GM19463 (cell line): ENCODE data around the gene LYPD8.
A peak's percentile ranks its signal among the peaks of the same experiment; 100 is the strongest.
"Not testable (repeated sequence)": the region's sequence is repeated elsewhere in the genome, so short reads cannot be mapped to it uniquely, and the experiment has no call there.

Experiments
- ATAC-seq: cut with Tn5 transposase; IDR thresholded peaks from one replicate; pipeline ENCODE4 v1.9.1; 2021; ENCODE audit warnings: mild to moderate bottlenecking, moderate library complexity; ENCODE audit not compliant: unreplicated experiment

Gene LYPD8, protein sequence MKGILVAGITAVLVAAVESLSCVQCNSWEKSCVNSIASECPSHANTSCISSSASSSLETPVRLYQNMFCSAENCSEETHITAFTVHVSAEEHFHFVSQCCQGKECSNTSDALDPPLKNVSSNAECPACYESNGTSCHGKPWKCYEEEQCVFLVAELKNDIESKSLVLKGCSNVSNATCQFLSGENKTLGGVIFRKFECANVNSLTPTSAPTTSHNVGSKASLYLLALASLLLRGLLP

GRCh38 chr1:248755517-248755916 is at the start of gene LYPD8:
Gene LYPD8, minus strand, starts transcription at chr1:248755759. Its CDS starts 4,678 bp downstream, at chr1:248751081.
- ATAC-seq, result no peak

DNA sequence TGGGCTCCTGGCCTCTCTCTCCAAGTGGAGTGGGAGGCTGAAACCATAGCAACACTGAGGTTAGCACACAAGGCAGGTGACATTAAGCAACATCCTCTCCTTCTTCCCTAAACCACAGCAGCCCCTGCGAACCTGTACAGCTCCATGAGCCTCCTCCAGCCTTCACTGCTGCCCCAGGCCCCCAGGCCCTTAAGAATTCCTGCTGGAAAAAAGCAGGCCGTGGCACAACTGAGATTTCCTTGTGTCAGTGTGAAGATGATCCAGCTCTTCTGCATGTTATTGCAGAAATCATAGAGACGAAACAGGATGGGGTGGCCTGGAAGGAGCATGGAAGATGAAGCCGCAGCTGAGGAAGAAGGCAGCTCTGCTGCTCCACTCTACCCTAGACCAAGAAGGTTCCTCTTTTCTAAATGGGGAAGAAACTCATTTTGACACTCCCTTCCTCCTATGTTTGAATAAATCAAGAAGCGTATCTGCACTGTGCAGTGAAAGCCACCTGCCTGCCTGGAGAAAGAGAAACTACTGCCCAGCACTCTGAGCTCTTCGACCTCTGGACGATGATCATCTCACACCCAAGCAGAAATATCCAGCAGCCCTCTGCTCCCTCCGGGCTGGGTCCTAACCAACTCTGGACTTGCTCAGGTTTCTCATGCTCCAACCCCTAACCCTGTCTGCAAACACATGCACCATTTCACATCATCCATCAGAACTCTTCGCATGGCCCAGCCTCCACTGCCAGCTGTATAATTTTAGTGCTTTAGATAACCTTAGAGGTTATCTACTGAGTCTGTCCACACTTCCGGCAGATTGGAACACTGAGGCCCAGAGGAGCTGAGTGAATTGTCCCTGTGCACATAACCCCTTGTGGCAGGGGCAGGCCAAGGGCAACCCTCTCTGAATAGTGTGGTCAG is 49.5 kb upstream of the LYPD8 start:
- ATAC-seq, result peak; percentile 77

DNA sequence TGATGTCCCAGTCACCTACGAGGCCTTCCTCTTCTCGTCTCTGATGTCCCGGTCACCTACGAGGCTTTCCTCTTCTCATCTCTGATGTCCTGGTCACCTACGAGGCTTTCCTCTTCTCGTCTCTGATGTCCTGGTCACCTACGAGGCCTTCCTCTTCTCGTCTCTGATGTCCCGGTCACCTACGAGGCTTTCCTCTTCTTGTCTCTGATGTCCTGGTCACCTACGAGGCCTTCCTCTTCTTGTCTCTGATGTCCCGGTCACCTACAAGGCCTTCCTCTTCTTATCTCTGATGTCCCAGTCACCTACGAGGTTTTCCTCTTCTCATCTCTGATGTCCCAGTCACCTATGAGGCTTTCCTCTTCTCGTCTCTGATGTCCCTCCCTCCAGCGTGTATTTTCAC is 47.9 kb upstream of the LYPD8 start:
- not testable (repeated sequence) for ATAC-seq

- no peak for ATAC-seq
Measured at GRCh38 chr1:248802454-248802853, 46.9 kb upstream of the LYPD8 start.

GRCh38 chr1:248800459-248800858 is 44.9 kb upstream of the LYPD8 start:
- no peak for ATAC-seq

DNA sequence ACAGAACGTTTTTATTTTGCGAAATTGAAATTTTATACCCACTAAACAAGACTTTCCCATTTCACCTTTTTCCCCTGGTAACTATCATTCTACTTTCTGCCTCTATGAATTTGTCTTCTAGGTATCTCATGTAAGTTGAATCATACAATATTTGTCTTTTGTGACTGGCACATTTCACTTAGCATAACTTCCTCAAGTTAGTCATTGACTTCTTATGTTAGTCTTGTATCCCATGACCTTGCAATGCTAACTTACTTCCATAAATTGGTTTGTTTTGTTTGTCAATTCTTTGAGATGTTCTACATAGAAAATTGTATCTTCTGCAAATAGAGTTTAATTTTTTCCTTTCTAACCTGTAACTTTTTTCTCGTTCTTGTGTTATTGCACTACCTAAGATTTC is 43.2 kb upstream of the LYPD8 start:
- no peak for ATAC-seq

DNA sequence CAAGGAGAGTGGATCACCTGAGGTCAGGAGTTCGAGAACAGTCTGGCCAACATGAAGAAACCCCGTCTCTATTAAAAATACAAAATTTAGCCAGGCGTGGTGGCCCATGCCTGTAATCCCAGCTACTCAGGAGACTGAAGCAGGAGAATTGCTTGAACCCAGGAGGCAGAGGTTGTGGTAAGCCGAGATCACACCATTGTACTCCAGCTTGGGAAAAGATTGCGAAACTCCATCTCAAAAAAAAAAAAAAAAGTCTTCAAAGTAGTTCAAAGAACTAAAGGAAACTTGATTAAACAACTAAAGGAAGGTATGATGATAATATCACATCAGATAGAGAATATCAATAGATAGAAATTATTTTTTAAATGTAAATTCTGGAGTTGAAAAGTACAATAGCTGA is 39.1 kb upstream of the LYPD8 start:
- ATAC-seq, result not testable (repeated sequence)

DNA sequence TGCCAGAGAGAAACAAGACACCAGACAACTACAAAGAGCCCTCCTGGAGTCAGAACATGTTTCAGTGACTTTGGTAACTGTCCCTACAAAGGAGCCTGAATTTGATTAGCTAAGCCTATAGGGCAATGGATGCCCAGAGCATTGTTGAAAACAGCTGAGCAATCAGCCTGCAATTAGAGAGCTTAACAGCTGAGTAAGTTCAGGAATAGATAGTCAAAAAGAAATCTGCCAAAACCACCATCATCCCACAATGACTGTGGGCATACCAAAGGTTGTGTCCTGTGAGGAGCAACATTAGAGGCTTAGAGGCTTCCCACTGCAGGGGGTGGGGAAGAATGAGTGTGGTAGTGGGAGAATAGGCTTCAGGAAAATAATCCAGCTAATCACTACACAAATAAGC is 38.0 kb upstream of the LYPD8 start:
- ATAC-seq, result peak; percentile 94

GRCh38 chr1:248792342-248792741 is 36.8 kb upstream of the LYPD8 start:
- no peak for ATAC-seq

GRCh38 chr1:248791010-248791409 is 35.5 kb upstream of the LYPD8 start:
- no peak for ATAC-seq

DNA sequence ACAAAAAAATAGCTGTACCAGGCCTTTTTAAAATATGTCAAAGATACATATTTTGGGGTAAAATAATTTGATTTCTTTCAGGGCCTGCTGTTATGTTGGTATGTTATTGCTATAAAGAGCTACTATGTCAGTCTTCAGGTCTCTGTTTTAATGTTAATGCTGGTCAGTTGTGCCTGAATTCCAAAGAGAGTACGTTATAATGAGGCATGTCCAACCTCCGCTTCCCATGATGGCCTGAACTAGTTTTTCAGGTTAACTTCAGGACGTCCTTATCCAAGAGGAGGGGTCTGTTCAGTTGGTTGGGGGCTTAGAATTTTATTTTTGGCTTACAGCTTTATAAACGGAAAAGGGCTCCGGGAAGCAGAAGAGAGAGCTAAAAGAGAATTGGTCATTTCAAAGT is 34.9 kb upstream of the LYPD8 start:
- no peak for ATAC-seq

- not testable (repeated sequence) for ATAC-seq
Measured at GRCh38 chr1:248789337-248789736, 33.8 kb upstream of the LYPD8 start.

DNA sequence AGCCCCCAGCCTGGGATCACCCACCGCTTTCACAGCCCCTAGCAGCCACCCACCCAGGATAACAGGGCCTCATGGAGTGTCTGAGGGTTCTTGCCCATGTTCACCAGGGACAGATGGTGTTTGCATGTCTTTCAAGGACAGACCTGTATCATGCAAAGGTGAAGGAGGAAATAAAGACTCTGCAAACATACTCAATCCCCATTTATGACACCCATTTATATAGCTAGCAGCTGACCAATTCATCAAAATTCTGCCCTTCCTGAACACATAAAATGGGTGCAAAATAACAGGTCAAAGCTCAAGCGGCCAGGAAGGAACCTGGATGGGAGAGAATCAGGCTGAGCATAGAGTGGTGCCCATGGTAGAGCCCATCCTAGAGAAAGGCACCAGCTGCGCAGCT is 32.8 kb upstream of the LYPD8 start:
- ATAC-seq, result no peak

- ATAC-seq, result no peak
Measured at GRCh38 chr1:248787430-248787829, 31.9 kb upstream of the LYPD8 start.

DNA sequence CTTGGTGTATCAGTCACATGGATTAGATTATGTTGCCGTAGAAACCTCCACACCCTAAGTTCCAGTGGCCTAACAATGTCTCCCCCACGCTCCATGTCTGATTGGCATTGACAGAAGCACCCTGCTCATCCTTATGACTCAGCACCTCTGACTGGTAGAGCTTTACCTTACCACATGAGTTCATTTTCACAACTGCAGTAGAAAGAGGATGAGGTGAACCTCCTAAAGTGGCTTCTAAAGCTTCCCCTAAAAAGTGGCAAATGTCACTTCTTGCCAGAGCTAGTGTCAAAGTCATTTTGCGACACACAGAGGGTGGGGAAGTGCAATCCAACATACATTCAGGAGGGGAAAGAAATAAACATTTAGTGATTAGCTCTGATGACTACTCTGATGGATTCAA is 30.6 kb upstream of the LYPD8 start:
- ATAC-seq, result peak; percentile 57

DNA sequence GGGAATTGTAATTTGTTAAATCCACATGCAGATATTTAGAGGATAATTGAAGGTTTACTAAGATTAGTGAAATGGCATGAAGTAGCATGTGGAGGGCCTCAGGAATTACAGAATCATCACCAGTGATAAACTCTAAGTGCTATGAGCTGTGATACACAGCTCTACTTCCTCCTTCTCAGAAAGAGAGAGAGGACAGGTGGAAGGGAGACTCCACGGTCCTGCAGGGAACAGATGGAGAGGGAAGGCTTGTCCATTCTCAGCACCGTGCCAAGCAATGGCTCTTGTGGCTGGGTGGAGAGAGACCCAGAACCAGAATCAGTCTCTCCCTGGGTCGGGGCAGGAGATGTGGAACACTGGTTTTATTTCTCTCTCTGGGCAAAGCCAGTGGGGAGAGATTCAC is 27.8 kb upstream of the LYPD8 start:
- no peak for ATAC-seq

- no peak for ATAC-seq
Measured at GRCh38 chr1:248782416-248783141, 27.0 kb upstream of the LYPD8 start.

GRCh38 chr1:248779350-248779749 is 23.8 kb upstream of the LYPD8 start:
- no peak for ATAC-seq

- ATAC-seq, result no peak
Measured at GRCh38 chr1:248778906-248779305, 23.3 kb upstream of the LYPD8 start.

DNA sequence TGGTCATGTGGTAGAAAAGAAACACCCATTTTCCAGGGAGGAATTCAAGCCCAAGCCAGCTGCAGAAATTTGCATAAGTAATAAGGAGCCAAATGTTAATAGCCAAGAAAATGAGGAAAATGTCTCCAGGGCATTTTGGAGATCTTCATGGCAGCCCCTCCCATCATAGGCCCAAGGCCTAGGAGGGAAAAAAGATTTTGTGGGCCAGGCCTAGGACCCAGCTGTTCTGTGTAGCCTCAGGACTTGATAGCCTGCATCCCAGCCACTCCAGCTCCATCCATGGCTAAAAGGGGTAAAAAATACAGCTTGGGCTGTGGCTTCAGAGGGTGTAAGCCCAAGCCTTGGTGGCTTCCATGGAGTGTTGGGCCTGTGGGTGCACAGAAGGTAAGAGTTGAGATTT is 21.4 kb upstream of the LYPD8 start:
- ATAC-seq, result no peak

- ATAC-seq, result no peak
Measured at GRCh38 chr1:248775441-248775840, 19.9 kb upstream of the LYPD8 start.

GRCh38 chr1:248759644-248760043 is 4.1 kb upstream of the LYPD8 start:
- no peak for ATAC-seq
